ENCODE data around the gene SOX4.
A peak's percentile ranks its signal among the peaks of the same experiment; 100 is the strongest.

SOX4 gene

DNA sequence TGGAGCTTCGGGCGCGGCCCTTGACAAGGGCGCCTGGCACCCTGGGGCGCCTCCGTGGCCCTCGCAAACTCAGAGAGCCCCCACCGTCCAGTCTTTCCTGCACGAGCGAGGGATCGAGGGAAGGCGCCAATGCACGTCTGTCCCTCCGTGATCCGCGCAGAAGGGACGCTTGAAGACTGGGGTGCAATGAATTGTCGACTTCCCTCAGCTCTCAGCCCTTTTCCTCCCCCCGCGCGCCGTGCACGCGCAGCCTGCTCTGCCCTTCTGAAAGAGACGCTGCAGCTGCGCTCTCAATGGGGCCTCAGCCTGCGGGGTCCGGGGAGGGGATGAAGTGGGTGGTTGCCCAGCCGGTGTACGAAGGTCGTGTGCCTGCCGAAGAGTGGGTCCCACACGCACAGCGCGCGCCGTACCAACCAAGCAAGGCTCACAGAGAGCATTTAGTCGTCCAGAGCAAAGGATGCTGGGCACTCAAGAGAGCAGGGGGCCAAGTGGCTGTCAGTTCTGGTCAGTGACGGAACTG lies 5.5 kb upstream of the SOX4 start:
- peak overlapping the region; percentile 87 for H3K9ac ChIP-seq (ENCODE audit: low read depth, low read length)
- peaks cover 9% of the 10 kb centered on the region; the same call in 1 of the 2 replicates for H3K4me1 ChIP-seq (ENCODE audit: insufficient read depth, low read length)
- H3K36me3 ChIP-seq (ENCODE audit: insufficient read depth, low read length) = no peaks in the 10 kb centered on the region
- H3K9me3 ChIP-seq (ENCODE audit: control insufficient read depth, insufficient read depth, low read length) = no peaks in the 10 kb centered on the region

DNA sequence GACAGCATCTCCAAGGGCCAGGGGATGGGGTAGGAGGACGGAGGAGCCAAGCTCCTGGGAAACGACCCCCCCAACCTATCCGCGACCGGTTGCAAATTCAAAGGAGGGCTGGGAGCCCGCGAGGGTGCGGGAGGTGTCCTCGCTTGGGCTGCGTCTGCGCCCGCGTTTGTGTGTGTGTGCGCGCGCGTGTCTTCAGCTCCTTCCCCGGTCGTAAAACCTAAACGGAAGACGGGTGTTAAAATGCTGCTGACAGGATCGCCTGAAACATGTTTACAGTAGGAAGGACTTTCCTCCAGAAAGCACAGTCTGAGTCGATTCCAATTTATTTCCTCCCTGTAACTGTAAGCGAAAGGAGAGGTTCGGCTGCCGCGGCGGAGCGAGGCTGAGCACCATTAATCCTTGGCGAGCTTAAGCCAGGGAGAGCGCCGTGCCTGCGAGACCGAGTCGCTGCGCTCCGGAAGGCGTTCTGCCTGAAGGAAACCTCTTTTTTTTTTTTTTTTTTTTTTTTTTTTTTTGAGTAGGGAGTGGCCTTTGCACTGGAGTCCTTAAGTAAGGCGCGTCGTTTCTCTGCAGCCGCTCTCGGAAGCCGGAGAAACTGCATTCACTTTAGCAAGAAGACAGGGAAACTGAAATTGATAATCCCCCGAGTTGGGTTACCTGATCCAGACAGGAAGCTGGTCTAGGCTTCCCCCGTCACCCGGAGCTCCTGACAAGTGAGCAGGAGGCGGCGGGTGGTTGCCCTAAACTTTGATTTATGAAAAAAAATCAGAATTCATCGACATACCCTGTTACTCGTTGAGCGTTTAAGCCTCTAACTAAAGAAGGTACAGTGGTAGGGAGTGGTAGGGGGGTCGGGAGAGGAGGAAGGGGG lies 4.8 kb upstream of the SOX4 start:
- Histone ChIP-seq H3K9me3 (ENCODE audit: control insufficient read depth, insufficient read depth, low read length) (no peaks in the 10 kb centered on the region), H3K4me1 (ENCODE audit: insufficient read depth, low read length) (peaks cover 9% of the 10 kb centered on the region; the same call in 1 of the 2 replicates), H3K9ac (ENCODE audit: low read depth, low read length) (peak overlapping the region; percentile 87), H3K36me3 (ENCODE audit: insufficient read depth, low read length) (no peaks in the 10 kb centered on the region)

DNA sequence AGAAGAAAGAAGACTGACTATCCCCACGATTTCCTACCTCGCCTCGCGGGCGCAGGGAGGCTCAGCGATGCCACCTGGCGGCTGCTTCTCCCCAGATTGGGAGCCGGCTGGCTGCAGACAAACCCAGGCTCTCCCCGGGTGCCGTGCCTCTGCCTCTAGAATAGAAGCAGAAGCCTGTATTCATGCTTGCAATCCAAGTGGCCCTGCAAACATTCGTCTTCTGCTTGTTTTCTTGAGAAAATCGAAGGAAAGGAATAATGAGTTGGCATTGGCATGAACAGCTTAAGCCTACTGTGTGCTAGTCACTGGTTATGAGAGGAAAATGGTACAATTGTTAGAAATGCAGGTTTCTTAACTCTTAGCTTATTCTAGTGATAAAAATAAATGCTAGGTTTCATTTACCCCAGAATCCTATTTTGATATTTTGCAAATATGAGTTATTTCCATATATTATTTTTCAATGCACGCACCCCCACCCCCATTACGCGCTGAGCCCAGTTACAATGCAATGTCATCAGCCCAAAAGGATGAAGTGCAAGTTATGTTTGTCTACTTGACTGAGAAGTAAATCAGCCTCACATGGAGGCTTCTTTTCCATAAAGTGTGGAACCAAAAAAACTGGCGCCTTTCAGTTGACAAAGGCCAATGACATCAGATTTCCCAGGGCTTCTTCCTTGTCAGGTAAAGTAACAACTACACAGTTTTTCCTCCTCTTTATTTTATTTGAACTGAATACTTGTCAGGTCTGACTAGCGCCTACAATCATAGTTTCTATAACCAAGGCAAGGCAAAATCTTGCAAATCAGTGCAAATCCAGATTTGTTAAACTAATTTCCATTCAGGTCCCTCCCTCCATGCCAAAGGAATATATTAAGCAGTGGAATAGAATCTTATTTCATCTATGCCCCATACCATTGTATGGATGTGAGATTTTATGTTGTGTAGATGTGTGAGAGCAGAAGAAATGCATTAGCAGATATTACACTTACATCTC lies 3.9 kb upstream of the SOX4 start:
- Histone ChIP-seq H3K36me3 (ENCODE audit: insufficient read depth, low read length) (no peaks in the 10 kb centered on the region), H3K9ac (ENCODE audit: low read depth, low read length) (peak overlapping the region; percentile 87; the same call in 1 of the 2 replicates), H3K4me1 (ENCODE audit: insufficient read depth, low read length) (peaks cover 9% of the 10 kb centered on the region; the same call in 1 of the 2 replicates)

DNA sequence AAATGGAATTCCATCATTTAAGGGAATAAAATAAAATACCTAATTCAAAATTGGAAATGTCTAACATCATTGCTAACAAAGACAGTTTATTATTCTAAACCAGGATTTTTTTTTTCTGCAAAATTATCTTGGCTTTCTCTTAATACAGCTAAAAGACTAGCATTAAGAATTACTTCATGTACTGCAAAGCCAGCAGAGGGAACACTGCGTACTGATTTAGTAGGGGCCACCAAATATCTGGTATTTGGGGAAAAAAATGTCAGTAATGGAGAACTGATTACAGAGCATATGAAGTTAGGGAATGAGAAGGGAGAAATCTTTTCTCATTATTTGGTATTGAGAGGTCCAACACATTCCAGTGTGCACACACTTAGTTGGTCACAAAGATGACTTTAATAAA lies 3.2 kb upstream of the SOX4 start:
- Histone ChIP-seq H3K4me1 (ENCODE audit: insufficient read depth, low read length) (peaks cover 9% of the 10 kb centered on the region; the same call in 1 of the 2 replicates), H3K9me3 (ENCODE audit: control insufficient read depth, insufficient read depth, low read length) (no peaks in the 10 kb centered on the region), H3K36me3 (ENCODE audit: insufficient read depth, low read length) (no peaks in the 10 kb centered on the region), H3K9ac (ENCODE audit: low read depth, low read length) (no peak overlapping the region)

More for the DNA sequence above, 3.9 kb upstream of the SOX4 start:
- no peaks in the 10 kb centered on the region for H3K9me3 ChIP-seq (ENCODE audit: control insufficient read depth, insufficient read depth, low read length)

DNA sequence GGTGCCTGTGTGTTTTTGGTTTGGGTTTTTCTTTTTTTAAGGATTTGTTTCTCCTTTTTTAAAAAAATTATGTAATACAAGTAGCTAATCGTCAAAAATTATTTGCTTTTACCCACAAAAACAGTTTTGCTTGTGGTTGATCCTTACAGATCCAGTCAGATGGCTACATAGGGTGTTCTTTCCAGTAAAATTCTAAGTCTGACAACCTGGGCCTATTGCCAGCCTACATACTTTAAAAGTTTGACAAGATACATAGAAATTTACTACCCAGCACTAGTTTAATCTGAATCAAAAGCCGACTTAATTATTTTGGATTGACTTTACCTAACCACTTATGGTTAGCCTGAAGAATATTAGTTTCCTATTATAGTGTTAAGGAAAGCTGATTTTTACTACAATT lies 2.1 kb upstream of the SOX4 start:
- peaks cover 9% of the 10 kb centered on the region; the same call in 1 of the 2 replicates for H3K4me1 ChIP-seq (ENCODE audit: insufficient read depth, low read length)
- no peak overlapping the region for H3K9ac ChIP-seq (ENCODE audit: low read depth, low read length)
- H3K9me3 ChIP-seq (ENCODE audit: control insufficient read depth, insufficient read depth, low read length) = no peaks in the 10 kb centered on the region
- peaks cover 3% of the 10 kb centered on the region; the same call in 1 of the 2 replicates for H3K36me3 ChIP-seq (ENCODE audit: insufficient read depth, low read length)

DNA sequence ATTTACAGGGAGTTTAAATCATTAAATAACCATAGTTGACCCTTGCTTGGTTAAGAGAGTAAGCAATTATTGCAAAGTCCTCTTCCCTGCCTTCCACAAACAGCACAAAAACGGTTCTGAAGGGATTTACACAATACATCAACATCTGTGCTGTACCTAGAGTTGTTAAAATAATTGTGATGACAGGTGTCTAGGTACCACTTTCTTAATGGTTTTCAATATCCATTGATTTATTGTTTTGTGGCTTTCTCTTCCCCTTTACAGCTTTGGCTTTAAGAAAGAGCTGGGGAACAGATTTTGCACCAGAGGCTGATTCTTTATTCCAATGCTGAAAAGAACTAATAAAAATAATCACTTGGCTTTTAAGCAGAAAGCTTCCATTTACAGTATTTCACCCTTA lies 598 bp upstream of the SOX4 start:
- H3K4me1 ChIP-seq (ENCODE audit: insufficient read depth, low read length) = peaks cover 9% of the 10 kb centered on the region; the same call in 1 of the 2 replicates
- no peaks in the 10 kb centered on the region for H3K9me3 ChIP-seq (ENCODE audit: control insufficient read depth, insufficient read depth, low read length)
- peaks cover 14% of the 10 kb centered on the region for H3K36me3 ChIP-seq (ENCODE audit: insufficient read depth, low read length)
- H3K9ac ChIP-seq (ENCODE audit: low read depth, low read length) = peak overlapping the region; percentile 39; the same call in 1 of the 2 replicates

DNA sequence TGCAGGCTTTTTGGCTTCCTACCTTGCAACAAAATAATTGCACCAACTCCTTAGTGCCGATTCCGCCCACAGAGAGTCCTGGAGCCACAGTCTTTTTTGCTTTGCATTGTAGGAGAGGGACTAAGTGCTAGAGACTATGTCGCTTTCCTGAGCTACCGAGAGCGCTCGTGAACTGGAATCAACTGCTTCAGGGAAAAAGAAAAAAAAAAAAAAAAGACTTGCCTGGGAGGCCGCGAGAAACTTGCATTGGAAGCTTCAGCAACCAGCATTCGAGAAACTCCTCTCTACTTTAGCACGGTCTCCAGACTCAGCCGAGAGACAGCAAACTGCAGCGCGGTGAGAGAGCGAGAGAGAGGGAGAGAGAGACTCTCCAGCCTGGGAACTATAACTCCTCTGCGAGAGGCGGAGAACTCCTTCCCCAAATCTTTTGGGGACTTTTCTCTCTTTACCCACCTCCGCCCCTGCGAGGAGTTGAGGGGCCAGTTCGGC lies 420 bp downstream of the SOX4 start:
- H3K4me1 ChIP-seq (ENCODE audit: insufficient read depth, low read length) = peaks cover 9% of the 10 kb centered on the region
- H3K36me3 ChIP-seq (ENCODE audit: insufficient read depth, low read length) = peaks cover 21% of the 10 kb centered on the region
- H3K9ac ChIP-seq (ENCODE audit: low read depth, low read length) = peak overlapping the region; percentile 87
- H3K9me3 ChIP-seq (ENCODE audit: control insufficient read depth, insufficient read depth, low read length) = no peaks in the 10 kb centered on the region

DNA sequence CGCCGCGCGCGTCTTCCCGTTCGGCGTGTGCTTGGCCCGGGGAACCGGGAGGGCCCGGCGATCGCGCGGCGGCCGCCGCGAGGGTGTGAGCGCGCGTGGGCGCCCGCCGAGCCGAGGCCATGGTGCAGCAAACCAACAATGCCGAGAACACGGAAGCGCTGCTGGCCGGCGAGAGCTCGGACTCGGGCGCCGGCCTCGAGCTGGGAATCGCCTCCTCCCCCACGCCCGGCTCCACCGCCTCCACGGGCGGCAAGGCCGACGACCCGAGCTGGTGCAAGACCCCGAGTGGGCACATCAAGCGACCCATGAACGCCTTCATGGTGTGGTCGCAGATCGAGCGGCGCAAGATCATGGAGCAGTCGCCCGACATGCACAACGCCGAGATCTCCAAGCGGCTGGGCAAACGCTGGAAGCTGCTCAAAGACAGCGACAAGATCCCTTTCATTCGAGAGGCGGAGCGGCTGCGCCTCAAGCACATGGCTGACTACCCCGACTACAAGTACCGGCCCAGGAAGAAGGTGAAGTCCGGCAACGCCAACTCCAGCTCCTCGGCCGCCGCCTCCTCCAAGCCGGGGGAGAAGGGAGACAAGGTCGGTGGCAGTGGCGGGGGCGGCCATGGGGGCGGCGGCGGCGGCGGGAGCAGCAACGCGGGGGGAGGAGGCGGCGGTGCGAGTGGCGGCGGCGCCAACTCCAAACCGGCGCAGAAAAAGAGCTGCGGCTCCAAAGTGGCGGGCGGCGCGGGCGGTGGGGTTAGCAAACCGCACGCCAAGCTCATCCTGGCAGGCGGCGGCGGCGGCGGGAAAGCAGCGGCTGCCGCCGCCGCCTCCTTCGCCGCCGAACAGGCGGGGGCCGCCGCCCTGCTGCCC lies 1.1 kb downstream of the SOX4 start:
- peaks cover 21% of the 10 kb centered on the region for H3K36me3 ChIP-seq (ENCODE audit: insufficient read depth, low read length)
- H3K9me3 ChIP-seq (ENCODE audit: control insufficient read depth, insufficient read depth, low read length) = no peaks in the 10 kb centered on the region
- H3K9ac ChIP-seq (ENCODE audit: low read depth, low read length) = peak overlapping the region; percentile 87
- peaks cover 8% of the 10 kb centered on the region for H3K4me1 ChIP-seq (ENCODE audit: insufficient read depth, low read length)

DNA sequence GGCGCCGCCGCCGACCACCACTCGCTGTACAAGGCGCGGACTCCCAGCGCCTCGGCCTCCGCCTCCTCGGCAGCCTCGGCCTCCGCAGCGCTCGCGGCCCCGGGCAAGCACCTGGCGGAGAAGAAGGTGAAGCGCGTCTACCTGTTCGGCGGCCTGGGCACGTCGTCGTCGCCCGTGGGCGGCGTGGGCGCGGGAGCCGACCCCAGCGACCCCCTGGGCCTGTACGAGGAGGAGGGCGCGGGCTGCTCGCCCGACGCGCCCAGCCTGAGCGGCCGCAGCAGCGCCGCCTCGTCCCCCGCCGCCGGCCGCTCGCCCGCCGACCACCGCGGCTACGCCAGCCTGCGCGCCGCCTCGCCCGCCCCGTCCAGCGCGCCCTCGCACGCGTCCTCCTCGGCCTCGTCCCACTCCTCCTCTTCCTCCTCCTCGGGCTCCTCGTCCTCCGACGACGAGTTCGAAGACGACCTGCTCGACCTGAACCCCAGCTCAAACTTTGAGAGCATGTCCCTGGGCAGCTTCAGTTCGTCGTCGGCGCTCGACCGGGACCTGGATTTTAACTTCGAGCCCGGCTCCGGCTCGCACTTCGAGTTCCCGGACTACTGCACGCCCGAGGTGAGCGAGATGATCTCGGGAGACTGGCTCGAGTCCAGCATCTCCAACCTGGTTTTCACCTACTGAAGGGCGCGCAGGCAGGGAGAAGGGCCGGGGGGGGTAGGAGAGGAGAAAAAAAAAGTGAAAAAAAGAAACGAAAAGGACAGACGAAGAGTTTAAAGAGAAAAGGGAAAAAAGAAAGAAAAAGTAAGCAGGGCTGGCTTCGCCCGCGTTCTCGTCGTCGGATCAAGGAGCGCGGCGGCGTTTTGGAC lies 2.0 kb downstream of the SOX4 start:
- H3K36me3 ChIP-seq (ENCODE audit: insufficient read depth, low read length) = peaks cover 21% of the 10 kb centered on the region
- peak overlapping the region; percentile 87 for H3K9ac ChIP-seq (ENCODE audit: low read depth, low read length)
- no peaks in the 10 kb centered on the region for H3K9me3 ChIP-seq (ENCODE audit: control insufficient read depth, insufficient read depth, low read length)
- peaks cover 7% of the 10 kb centered on the region; the same call in 1 of the 2 replicates for H3K4me1 ChIP-seq (ENCODE audit: insufficient read depth, low read length)

DNA sequence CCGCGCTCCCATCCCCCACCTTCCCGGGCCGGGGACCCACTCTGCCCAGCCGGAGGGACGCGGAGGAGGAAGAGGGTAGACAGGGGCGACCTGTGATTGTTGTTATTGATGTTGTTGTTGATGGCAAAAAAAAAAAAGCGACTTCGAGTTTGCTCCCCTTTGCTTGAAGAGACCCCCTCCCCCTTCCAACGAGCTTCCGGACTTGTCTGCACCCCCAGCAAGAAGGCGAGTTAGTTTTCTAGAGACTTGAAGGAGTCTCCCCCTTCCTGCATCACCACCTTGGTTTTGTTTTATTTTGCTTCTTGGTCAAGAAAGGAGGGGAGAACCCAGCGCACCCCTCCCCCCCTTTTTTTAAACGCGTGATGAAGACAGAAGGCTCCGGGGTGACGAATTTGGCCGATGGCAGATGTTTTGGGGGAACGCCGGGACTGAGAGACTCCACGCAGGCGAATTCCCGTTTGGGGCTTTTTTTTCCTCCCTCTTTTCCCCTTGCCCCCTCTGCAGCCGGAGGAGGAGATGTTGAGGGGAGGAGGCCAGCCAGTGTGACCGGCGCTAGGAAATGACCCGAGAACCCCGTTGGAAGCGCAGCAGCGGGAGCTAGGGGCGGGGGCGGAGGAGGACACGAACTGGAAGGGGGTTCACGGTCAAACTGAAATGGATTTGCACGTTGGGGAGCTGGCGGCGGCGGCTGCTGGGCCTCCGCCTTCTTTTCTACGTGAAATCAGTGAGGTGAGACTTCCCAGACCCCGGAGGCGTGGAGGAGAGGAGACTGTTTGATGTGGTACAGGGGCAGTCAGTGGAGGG lies 2.8 kb downstream of the SOX4 start:
- Histone ChIP-seq H3K9me3 (ENCODE audit: control insufficient read depth, insufficient read depth, low read length) (no peaks in the 10 kb centered on the region), H3K9ac (ENCODE audit: low read depth, low read length) (peak overlapping the region; percentile 87), H3K36me3 (ENCODE audit: insufficient read depth, low read length) (peaks cover 21% of the 10 kb centered on the region), H3K4me1 (ENCODE audit: insufficient read depth, low read length) (peaks cover 7% of the 10 kb centered on the region; the same call in 1 of the 2 replicates)

DNA sequence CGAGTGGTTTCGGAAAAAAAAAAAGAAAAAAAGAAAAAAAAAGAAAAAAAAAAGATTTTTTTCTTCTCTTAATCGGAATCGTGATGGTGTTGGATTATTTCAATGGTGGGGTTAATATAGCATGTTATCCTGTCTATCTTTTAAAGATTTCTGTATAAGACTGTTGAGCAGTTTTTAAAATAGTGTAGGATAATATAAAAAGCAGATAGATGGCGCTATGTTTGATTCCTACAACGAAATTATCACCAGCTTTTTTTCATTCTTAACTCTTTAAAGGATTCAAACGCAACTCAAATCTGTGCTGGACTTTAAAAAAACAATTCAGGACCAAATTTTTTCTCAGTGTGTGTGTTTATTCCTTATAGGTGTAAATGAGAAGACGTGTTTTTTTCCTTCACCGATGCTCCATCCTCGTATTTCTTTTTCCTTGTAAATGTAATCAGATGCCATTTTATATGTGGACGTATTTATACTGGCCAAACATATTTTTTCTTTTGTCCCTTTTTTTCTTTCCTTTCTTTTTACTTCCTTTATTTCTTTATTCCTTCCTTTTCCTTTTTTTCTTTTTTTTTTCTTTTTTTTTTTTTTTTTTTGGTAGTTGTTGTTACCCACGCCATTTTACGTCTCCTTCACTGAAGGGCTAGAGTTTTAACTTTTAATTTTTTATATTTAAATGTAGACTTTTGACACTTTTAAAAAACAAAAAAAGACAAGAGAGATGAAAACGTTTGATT lies 3.6 kb downstream of the SOX4 start:
- peak overlapping the region; percentile 87 for H3K9ac ChIP-seq (ENCODE audit: low read depth, low read length)

More for the DNA sequence above, 3.6 kb downstream of the SOX4 start:
- Histone ChIP-seq H3K4me1 (ENCODE audit: insufficient read depth, low read length) (peaks cover 12% of the 10 kb centered on the region), H3K36me3 (ENCODE audit: insufficient read depth, low read length) (peaks cover 21% of the 10 kb centered on the region), H3K9me3 (ENCODE audit: control insufficient read depth, insufficient read depth, low read length) (no peaks in the 10 kb centered on the region)

Data from ES-I3 (cell line).